Stimulated activated CD8-positive, alpha-beta memory T cell treated with anti-CD3 and anti-CD28 coated beads, Interleukin-2, amount 100 ng/mL, for 48 hours (primary cell): ENCODE results near the gene ADGRF1.
"Not testable (repeated sequence)": the region's sequence is repeated elsewhere in the genome, so short reads cannot be mapped to it uniquely, and the experiment has no call there.

Source experiments
- DNase-seq, 2 donors: peaks; one replicate each; pipeline ENCODE4 v3.0.0-alpha.2; 2020; ENCODE audit warnings: low read depth in 2 of 2

The ADGRF1 gene

DNA sequence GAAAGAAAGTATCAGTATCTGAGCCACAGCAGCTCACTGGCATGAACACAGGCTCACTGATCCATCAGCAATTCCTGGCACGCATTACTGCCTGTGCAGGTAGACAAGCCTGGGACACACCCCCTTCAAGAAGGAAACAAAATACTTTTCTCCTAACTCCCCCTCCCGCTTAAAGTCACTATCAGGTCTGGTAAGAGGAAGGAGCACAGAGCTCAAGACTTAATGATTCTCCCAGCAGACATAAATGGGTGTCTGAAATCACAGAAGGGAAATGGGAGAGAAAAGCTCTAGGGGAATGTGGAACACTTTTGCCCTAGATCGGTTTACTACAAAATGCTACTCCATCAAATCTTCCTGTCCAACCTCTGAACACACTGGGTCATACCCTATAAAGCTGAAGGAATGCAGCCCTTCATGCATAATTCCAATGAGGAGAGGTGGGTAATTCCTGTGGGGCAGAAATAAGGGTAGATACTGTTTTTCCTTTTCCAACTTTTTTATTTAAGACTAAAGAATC, at the start of gene ADGRF1:
Gene ADGRF1, minus strand, starts transcription at position 58 of the 517 bp plus-strand sequence. CDS start 13,271 bp downstream, outside the sequence.
- no peak for DNase-seq

DNA sequence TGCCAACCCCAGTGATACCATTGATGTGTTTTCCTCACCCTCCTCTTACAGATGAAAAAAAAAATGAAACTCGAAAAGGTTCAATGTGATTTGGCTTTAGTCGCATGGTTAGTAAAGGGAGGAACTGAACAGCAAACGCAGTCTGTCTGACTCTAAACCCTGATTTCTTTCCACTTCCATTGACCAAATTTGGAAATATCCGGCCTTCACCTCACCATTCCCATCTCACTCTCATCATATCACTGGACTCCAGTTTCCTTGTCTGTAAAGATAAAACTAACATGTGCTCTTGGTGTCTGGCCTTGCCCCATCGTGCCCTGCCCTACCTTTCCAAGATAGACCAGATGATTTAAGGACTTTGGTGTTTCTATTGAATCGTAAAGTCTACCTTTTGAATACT, 48.7 kb upstream of the ADGRF1 start:
- DNase-seq = no peak

DNA sequence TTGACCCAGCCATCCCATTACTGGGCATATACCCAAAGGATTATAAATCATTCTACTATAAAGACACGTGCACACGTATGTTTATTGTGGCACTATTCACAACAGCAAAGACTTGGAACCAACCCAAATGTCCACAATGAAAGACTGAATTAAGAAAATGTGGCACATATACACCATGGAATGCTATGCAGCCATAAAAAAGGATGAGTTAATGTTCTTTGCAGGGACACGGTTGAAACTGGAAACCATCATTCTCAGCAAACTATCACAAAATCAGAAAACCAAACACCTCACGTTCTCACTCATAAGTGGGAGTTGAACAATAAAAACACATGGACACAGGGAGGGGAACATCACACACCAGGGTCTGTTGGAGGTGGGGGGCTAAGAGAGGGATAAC, 47.3 kb upstream of the ADGRF1 start:
- not testable (repeated sequence) for DNase-seq

DNA sequence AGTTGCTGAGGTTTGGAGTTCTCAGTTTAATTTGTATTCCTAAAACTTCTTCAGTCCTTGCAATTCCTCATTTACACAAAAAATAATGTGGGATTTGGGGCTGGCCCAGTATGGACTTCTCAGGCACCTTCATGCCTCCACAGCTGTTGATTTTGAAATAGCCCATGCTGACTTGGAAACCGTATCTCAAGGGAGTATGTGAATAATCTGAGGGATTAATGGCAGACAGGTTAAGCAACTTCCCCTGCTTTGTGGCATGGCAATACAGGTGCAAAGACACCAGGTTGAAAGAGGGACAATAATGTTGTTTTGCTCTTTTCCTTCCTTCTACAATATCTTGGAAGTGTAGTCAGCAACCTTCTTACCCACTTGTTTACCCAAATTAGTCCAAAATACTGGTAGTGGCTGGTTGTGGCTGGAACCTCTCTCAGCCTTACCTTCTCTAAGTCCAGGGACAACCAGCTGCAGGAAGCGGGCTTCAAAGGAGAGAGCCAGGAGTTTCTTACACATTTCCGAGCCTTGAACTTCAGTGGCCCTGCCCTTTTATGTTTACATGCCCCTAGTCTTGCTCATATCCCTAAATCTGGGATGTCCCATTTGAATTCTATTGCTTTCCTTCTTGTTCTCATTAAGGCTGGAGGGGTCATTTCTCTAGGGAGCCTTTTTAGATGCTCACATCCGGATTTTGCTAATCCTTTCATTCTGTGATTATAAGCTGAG, 44.1 kb upstream of the ADGRF1 start:
- DNase-seq = no peak

DNA sequence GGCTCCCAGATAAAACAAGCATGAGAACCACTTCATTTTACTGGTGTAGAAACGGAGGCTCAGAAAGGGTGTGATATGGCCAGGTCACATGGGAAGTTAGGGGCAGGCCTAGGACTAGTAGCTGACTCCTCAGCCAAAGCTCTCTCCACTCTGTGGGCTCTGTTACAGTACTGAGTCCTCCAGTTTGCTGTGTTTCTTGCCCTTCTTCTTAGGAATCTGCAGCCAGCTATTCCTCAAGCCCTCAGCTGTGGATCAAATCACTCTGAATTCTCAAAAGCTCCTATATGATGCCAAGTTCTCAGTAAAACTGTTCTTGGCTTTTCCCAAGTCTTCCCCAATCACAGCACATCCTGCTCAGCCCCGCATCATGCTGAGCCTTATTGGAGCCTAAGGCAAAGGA, 42.5 kb upstream of the ADGRF1 start:
- no peak for DNase-seq

DNA sequence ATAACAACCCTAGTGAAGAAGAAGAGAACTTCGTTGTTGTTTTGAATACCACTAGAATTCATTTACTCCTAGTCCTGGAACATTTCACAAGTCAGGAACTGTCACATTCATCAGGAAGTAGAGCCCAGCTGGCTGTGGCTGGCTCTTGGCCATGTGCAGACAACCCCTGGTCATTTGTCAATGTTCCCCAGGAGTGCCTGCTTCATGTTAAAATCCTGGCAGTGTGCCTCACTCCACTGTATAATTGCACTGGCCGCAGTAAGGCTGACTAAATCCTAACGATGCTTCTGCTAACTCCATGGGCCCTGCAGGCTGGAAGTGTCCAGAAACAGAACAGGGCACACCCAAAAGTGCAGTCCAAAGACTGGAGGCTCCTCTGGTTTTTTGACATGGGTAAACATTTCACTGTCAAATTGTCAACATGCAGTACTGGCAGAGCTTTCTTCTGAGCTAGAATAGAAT, 41.5 kb upstream of the ADGRF1 start:
- no peak for DNase-seq

DNA sequence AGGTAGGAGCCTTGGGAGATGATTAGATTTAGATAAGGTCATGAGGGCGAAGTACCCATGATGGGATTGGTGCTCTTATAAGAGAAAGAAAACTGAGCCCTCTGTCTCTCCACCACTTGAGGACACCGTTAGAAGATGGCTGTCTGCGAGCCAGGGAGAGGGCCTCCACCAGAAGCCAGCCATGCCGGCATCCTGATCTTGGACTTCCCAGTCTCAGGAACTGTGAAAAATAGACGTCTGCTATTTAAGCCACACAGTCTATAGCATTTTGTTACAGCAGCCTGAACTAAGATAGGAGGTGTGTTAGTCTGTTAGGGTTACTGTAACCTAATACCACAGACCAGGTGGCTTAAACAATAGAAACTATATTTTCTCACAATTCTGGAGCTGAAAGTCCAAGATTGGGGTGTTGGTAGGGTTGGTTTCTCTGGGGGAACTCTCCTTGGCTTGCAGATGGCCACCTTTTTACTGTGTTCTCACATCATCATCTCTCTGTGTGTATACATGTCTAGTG, 38.0 kb upstream of the ADGRF1 start:
- DNase-seq = no peak

DNA sequence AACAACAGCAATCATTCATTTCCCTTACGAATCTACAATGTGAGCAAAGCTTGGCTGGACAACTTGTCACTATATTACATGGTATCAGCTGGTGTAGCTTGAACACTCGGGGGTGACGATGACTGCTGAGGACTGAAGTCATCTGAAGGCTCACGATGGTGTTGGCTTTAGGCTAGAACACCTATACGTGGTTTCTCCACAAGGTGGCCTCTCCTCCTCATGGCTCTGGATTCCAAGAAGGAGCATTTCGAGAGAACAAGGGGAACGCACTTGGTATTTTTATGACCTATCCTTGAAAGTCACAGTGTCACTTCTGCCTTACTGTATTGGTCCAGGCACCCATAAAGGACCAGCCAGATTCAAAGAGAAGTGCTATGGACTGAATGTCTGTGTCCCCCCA, 37.5 kb upstream of the ADGRF1 start:
- no peak for DNase-seq

DNA sequence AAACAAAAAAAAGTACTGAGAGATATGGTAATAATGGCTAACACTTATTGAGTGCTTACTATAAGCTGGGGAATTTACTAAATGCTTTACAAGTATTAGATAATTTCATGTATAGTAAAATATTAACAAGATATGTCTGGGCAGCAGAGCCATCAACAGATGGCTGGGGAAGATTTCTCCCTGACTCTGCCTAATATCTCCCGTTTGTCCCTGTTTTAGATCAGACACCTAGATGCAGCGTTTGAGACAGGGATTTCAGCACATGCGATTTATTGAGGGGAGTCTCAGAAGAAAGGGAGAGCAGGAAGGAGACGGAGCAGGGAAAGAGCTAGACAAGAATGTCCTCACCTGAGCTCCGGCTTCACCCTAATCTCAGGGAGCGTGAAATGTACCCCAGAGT, 36.9 kb upstream of the ADGRF1 start:
- no peak for DNase-seq

DNA sequence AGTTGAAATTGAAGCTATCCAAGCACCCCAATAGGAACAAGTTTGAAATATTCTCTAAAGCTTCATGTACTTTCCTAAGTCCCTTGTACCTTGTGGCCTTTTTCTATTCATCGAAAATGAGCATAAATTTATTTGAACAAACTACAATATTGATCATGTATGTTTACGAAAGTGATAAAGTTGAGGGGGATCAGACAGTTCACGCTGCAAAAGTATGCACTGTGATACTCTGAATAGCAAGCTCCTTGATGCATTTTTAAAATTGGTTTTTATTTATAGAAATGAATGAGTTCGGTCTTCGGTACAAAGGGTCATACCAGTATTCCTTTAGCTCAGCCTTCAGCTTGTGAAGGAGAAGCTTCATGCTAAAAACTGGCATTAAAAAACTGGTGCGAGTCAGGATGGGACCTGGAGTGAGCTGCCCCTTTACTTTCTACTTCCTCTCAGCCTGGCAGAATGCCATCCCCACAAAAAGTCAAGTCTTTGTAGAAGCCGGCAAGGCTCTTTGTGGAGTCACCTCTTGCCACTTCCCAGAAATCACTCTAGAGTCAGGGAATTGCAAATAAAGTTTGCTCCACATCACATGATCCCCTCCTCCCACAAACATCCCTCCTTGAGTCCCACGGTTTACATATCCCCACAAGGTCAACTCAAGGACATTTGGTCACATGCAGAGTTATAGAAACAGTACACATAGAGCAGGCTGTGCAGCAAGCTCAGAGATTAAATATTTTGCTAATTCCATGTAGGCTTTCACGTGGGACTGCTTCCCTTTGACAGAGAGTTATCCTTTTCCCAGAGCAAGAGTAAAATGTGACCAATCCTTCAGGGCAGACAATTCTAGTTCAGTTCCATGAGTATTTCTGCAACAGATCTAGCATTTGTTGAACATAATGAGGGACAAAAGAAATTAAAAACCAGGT, 34.6 kb upstream of the ADGRF1 start:
- no peak for DNase-seq

DNA sequence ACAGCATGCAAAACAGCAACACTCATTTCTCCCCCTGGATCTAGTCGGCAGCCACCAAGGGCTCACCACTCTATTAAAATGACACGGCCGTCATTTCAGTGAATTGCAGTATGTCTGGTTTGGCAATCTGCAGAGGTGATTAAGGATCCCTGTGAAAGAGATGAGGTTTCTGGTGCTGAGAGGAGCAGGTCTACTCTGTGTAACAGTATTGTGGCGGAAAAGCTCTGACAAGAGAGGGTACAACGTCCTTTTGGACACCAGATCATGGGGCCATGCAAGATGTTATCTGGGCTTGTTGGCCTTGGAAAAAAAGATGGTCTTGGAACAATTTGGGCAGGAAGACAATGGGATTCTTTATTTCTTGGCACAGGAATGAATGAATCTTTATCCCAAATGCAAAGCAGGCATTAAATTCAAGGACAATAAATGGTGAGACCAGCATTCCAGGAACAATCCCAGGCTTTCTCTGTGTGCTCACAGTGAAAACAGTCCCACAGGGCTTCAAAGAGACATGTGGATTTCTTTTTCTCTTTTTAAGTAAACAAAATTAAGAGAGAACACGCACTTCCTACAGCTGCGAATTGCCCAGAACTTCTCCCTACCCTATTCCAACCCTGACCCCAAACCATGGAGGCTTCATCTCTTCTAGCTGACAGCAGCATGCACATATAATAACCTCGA, 33.7 kb upstream of the ADGRF1 start:
- DNase-seq = no peak

DNA sequence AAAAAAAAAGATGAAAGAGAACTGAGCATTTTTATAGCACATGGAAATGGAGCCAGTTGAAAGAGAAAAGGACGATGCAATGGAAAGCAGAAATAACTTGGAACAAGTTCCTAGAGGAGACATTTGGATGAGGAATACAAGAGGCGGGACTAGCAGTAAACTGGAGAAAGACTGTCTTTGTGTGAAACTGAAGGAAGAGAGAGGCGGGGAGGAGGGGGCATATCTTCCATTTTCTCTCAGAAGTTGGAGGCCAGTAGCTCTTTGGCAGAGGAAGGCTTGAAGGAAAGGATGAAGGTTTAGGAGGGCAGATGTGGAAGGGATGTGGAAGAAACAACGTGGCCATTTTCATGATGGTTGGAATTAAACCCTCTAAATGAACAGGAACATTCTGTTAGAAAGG, 33.0 kb upstream of the ADGRF1 start:
- no peak for DNase-seq

DNA sequence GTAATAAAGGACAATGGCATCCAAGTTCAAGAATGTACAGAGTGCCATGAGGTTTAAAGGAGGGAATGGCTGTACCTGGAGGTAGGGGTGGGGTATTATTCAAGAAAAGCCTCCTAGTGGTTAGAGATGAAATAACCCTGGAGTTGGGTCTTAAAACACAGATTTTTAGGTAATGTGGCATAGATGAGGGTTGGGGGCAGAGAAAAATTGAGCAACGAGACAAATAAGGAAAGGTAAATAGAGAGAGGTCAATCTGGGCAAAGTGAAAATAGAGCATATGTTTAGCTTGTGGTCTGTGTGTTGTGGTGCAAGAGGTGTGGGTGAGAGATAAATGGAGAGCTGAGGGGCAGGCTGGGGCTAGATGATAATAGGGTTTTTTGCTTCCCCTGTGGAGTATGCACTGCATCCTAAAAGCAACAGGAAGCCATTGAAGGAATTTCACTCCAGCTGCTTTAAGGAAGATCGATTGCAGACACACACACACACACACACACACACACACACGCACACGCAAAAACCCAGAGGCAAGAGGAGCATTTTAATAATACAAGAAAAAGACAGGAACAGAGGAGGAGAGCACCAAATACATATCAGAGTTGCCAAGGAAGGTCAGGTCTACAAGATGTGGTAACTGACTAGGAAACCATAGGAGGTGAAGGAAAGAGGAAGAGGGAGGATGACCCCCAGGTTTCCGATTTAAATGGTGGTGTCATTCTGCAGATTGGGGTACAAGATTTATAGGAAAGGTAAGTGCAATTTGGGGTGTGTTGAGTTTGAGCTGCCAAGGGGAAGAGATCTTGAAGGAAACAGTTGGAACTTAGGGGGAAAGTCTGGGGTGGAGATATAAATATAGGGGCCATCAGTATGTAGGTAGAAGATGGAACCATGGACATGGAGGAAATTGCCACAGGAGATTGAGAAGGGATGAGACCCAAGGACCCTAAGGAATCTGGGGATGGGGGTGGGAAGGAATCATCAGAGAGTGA, 31.3 kb upstream of the ADGRF1 start:
- no peak for DNase-seq

DNA sequence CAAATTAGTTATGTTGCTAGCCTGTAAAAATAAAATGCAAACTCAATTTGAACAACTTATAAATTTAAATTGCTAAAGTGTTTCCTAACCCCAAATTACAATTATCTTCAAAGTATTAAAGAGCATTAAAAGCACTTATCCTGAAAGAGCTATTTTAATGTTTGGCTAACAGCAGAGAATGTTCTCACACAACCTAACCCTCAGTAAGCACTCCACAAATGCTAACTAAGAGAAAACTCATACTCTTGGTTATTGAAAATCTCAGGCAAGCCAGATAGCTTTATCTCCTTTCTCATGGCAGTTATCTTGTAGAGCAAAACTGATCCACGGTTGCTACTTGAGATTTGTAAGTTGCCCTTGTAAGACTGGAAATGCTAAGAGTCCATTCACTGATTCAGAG, 30.5 kb upstream of the ADGRF1 start:
- DNase-seq = no peak

DNA sequence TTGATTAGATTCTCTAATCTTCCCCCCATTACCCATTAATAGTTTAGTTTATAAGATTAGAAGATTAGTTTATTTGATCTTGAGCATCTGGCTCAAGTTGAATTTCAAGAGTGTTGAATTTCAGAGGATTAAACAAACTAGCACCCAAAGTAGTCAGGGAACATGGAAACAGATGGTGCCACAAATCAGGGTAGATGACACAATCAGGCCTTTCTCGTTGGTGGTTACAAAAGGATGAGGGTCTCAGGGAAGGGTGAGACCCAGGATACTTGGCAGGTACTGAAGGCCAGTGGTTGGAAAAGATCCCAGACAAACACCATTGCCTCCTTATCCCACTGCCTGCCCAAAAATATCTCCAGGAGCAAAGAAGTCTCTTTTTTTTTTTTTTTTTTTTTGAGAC, 29.5 kb upstream of the ADGRF1 start:
- DNase-seq = no peak

DNA sequence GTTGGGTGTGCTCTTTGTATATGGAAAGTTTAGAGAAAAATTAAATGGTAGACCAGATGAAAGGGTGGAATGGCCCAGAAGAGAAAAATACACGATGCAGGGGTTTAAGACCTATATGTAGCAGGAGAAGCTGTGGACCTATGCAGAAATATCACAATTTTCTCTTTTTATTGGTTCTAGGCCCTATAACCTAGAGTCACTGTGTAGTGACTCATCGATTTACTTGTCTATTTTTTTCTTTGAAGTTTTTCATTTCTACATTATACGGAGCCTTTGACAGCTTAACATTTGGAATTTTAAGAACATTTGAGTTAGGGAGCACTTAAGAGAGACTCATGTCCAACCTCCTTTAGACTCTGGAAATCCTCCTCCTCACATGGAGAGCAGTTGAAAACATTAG, 28.3 kb upstream of the ADGRF1 start:
- DNase-seq = no peak

DNA sequence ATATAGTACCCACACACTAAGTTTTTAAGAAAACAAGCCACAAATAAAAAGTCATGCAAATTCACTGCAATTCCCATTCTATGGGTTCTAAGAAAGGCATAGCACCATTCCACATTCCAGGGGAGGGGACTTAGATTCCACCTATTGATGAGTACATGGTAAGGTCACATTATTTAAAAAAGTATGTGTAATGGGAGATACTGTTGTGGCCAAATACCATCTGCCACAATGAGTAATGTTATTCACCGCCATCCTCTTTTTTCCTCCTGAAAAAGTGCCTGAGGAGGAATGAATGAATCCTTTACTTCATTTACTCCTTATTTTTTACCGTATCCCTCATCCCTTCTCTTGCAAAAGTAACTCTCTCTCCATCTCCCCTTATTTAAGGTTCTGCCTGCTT, 27.0 kb upstream of the ADGRF1 start:
- DNase-seq = no peak

DNA sequence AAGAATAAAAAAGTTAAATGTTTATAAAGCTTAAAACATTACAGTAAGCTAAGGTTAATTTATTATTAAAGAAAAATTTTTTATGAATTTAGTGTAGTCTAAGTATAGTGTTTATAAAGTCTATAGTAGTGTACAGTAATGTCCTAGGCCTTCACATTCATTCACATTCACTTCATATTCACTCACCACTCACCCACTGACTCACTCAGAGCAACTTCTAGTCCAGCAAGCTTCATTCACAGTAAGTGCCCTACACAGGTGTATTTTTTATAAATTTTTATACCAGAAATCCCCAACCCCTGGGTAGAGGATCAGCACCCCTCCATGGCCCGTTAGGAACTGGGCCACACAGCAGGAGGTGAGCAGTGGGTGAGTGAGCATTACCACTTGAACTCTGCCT, 24.3 kb upstream of the ADGRF1 start:
- no peak for DNase-seq

DNA sequence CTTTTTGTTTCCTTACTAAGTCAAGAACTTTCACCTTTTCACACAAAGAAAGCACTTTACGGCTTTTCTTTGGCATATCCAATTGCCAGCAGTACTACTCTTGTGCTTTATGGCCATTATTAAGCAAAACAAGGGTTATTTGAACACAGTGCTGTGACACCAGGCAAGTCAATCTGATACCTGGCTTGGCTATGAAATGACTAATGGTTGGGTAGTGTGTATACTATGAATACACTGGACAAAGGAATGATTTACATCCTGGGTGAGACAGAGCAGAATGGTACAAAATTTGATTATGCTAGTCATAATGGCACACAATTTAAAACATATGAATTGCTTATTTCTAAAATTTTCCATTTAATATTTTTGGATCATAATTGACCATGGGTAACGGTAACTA, 22.1 kb upstream of the ADGRF1 start:
- no peak for DNase-seq

DNA sequence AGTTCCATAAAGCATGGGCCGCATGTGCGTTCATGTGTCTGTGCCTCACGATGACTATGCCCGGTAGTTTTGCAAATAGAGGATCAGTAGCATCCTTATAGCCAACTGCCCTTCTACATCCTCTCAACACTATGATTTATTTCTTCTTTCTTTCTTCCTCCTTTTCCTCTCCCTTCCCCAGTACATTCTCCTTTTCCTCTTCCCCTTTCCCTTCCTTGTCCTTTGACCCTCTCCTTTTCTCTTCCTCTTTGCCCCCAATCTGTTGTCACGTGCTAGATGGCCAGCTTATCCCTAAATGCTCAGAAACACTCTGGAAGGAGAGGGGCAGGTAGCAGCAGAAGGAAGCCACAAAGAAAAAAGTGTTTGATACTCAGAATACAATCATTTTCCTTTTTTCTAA, 20.2 kb upstream of the ADGRF1 start:
- DNase-seq = no peak
